CMK (cell line): ENCODE measurements around the gene EMX1.

Experiments used
- DNase-seq: peaks from one replicate; pipeline ENCODE4 v3.0.0-alpha.2; 2010; ENCODE audit warnings: low read depth

The EMX1 gene

GRCh38 chr2:72917138-72917876 lies at the start of gene EMX1:
TSS of gene EMX1 (plus strand) at chr2:72917519. CDS start at chr2:72917853, 334 bp downstream.
- DNase-seq = no peak

DNA sequence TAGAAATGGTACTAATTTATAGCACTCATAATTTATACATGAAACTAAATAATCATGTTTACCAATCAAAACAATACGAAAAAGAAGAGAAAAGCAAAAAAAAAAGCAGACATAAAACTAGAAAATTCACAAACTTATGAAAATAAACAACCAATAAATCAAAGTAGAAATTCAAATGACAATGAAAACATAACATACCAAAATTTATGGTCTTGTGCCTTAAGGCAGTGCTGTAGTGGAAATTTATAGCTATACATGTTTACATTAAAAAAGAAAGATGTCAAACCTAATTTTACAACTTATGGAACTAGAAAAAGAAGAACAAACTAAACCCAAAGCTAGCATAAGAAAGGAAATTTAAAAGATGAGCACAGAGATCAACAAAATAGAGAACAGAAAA lies 46.3 kb upstream of the EMX1 start:
- DNase-seq = no peak

DNA sequence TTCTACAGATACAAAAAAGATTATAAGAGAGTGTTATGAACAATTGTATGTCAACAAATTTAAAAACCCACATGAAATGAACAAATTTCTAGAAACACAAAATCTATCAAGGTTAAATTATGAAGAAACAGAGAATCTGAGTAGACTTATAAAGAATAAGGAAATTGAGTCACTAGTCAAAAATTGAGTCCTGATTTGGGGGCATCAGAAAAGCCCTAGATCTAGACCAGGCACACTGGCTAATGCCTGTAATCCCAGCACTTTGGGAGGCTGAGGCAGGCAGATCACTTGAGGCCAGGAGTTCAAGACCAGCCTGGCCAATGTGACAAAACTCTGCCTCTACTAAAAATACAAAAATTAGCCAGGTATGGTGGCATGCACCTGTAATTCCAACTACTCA lies 45.4 kb upstream of the EMX1 start:
- no peak for DNase-seq

- DNase-seq = no peak
These were observed 33.9 kb upstream of the EMX1 start for GRCh38 chr2:72883356-72883962.

GRCh38 chr2:72886505-72887031 lies 30.8 kb upstream of the EMX1 start:
- no peak for DNase-seq

DNA sequence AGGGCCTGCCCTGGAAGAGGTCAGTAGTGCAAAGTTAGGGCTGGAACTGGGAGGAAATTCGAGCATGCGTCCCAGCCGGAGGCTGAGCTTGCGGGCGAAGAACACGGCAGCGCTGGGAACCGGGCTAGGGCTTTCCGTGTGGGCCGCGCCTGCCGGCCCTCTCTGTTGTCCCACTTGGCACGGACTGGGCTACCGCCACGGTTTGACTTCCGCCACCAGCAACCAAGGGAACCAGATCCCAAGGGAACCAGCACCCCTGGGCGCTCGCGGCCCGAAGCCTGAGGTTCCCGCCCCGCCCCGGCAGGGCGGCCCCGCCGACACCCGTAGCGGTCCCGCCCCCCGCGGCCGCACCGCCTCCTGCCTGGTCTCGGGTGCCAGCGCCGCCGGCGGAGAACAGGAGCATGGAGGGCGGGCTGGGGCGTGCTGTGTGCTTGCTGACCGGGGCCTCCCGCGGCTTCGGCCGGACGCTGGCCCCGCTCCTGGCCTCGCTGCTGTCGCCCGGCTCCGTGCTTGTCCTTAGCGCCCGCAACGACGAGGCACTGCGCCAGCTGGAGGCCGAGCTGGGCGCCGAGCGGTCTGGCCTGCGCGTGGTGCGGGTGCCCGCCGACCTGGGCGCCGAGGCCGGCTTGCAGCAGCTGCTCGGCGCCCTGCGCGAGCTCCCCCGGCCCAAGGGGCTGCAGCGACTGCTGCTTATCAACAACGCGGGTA lies 30.1 kb upstream of the EMX1 start, which contains the start of gene SPR:
TSS of gene SPR (plus strand) at position 377 of the 708 bp plus-strand sequence. CDS start at position 402, 25 bp downstream.
- no peak for DNase-seq

- peak; percentile 72 for DNase-seq
These were observed 29.4 kb upstream of the EMX1 start for GRCh38 chr2:72887740-72888437.

GRCh38 chr2:72888438-72889202 lies 28.7 kb upstream of the EMX1 start:
- no peak for DNase-seq

- no peak for DNase-seq
These were observed 27.3 kb upstream of the EMX1 start for GRCh38 chr2:72889991-72890390.

- DNase-seq = no peak
These were observed 26.1 kb upstream of the EMX1 start for GRCh38 chr2:72891091-72891818.

DNA sequence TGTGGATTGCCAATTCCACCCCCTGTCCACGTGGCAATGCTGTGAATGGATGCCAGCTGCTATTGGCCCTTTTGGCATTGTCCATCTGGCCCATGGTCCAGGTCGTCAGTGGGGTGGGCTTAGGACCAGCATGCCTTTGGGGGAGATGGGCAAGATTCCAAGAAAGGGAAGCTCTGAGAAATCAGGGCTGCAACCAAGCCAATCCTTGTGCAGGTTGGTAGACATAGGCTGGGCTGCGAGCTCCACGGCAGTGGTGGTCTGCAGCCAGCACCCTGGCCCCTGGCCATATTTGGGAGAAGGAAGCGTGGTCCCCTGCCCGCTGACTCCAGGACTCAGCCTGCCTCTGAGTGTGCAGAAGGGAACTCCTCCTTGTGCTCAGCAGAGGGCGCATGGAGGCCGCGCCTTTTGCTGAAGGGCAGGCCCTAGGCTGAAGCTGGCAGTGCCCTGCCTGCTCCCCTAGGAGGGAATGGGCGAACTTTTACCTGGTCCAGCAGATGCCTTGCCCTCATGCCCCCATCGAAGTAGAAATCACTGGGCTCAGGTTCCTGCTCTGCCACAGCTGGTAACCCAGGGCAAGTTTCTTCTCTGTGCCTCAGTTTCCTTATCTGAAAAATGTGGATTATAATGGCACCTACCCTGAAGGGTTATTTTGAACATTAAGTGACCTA lies 24.7 kb upstream of the EMX1 start:
- DNase-seq = no peak

DNA sequence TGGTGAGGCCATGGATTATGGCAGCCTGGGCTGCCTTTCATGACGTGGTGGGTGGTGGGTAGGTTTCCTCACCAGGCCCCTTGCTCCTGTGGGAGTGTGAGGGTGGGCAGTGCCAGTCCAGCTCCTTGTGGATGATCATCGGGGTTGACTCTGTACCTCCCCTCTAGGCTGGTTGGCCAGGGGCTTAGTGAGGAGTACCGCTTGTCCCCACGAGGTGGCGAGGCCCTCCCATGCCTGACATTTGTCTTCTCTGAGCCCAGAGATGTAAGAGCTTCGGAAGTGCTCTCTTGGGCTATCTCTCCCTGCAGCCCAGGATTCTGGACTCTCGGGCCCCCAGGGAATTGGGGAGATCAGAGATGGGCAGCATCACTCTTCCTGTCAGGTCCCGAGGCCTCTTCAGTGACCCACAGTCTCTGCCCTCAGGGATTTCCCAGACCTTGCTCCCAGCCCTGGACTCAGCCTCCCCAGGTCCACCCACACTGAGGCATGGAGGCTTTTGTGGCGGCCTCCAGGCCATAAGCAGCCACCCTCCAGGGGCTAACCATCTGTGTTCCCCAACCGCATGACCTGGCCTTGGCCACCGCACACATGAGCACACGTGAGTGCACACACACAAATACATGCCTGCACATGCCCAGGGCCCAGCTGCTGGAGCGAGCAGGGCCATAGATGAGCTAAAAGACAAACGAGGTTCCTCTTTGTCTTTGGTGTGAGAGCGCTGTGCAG lies 23.6 kb upstream of the EMX1 start:
- DNase-seq = peak; percentile 73

DNA sequence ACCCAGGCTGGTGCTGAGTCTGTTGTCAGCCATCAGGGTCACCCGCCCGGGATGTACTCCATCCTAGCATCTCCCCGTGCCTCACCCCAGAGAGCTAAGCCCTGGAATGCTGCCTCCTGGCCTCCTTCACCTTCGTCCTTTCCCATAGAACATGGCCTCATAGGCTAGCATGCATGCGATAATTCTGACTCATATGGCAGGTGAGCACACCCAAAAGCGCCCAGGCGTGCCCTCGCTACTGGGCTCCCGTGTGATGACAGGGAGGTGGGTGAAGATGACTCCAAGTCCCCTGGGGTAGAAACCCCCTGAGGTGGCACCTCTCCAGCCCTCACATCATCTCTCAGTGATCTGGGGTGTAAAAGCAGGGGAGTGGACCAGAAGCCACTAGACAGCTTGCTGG lies 22.8 kb upstream of the EMX1 start:
- DNase-seq = no peak

DNA sequence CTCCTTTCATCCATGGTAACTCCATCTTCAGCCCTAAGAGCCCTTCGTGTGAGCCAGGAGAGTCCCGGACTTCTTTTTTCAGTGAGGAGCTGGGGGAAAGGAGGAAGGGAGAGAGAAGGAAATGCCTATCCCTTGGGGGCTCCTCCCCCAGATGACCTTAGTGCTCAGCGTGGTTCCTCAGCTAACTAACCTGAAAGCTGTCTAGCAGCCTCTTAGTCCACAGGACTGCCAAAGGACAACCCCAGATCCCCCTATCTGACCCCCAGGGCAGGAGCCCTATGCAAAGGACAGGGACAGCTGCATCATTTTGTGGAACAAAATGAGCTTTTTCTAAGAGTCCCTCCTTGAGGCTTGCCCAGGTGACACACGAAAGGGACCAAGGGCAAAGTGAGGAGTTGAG lies 22.2 kb upstream of the EMX1 start:
- no peak for DNase-seq

- DNase-seq = no peak
These were observed 21.5 kb upstream of the EMX1 start for GRCh38 chr2:72895759-72896281.

DNA sequence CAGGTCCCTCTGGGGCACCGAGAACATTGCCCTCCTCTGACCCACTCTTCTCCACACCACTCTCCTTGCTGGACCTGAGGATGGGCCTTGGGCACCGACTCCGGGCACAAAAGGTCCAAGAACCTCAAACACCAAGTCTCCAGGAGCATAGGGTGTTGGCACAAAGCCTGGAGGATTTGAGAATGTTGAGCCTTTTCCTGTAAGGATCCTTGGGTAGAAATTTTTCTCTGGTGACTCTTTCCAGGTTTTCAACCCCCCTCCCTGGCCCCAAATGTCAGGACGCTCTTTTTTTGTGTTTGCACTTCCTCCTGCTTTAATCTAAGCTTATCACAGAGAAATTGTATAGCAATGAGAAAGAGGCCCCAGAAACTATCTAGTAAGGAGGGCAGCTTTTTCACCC lies 20.9 kb upstream of the EMX1 start:
- DNase-seq = no peak

- DNase-seq = no peak
These were observed 19.3 kb upstream of the EMX1 start for GRCh38 chr2:72897785-72898584.

DNA sequence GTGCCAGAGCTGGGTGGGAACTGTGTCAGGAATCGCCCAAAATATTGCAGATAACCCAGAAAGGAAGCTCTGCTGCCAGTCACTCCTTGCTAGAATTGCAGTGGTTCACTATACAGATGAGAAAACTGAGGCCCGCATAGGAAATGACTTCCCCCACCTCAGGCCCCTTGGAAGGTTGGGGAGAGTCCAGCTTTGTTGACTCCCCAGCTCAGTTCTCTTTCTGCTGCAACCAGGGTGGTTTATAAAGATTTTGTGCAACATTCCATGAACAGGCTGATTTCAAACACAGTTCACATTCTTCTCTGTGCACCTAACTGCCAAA lies 18.8 kb upstream of the EMX1 start:
- no peak for DNase-seq
